HEK293T (cell line): ENCODE data around the gene SLC43A3.

ENCODE experiments used
- CTCF ChIA-PET: fragments of 350-600 bp; formaldehyde crosslinking; extraction: SDS; loops from one replicate; lab custom pipeline; 2021; ENCODE audit warnings: antibody characterized with exemption, inconsistent platforms; lab: Yijun Ruan, JAX
- POLR2A ChIA-PET: fragments of 350-600 bp; formaldehyde crosslinking; extraction: SDS; loops from one replicate; lab custom pipeline; 2020; ENCODE audit warnings: antibody characterized with exemption, inconsistent platforms; lab: Yijun Ruan, JAX
- DNase-seq: peaks from one replicate; pipeline ENCODE4 v3.0.0; 2012; ENCODE audit warnings: mixed read lengths; ENCODE audit errors: extremely low spot score
- ARNT ChIP-seq: fragments of 450-650 bp; IDR thresholded peaks from 2 replicates; pipeline ENCODE4 v1.6.1; 2017; ENCODE audit warnings: mild to moderate bottlenecking
- BHLHE40 ChIP-seq: fragments of 450-650 bp; IDR thresholded peaks from 2 replicates; pipeline ENCODE4 v1.6.1; 2016; ENCODE audit warnings: mild to moderate bottlenecking, moderate library complexity, borderline replicate concordance
- CTBP1 ChIP-seq: fragments of 450-650 bp; IDR thresholded peaks from 2 replicates; pipeline ENCODE4 v1.6.1; 2016; ENCODE audit warnings: borderline replicate concordance
- ELF4 ChIP-seq: fragments of 450-650 bp; IDR thresholded peaks from 2 replicates; pipeline ENCODE4 v1.6.1; 2017; ENCODE audit warnings: antibody characterized with exemption
- FOXA1 ChIP-seq: fragments of 450-650 bp; IDR thresholded peaks from 2 replicates; pipeline ENCODE4 v1.6.1; 2016; ENCODE audit warnings: mild to moderate bottlenecking
- FOXK2 ChIP-seq: fragments of 450-650 bp; IDR thresholded peaks from 2 replicates; pipeline ENCODE4 v1.6.1; 2016; ENCODE audit warnings: mild to moderate bottlenecking
- FOXM1 ChIP-seq: fragments of 450-650 bp; IDR thresholded peaks from 2 replicates; pipeline ENCODE4 v1.6.1; 2017; ENCODE audit warnings: mild to moderate bottlenecking, borderline replicate concordance
- HDGF ChIP-seq: fragments of 450-650 bp; IDR thresholded peaks from 2 replicates; pipeline ENCODE4 v1.6.1; 2017; ENCODE audit warnings: antibody characterized with exemption, borderline replicate concordance
- L3MBTL2 ChIP-seq: fragments of 450-650 bp; conservative IDR thresholded peaks from 2 replicates; pipeline ENCODE4 v1.6.1; 2016; ENCODE audit warnings: mild to moderate bottlenecking
- LEF1 ChIP-seq: fragments of 450-650 bp; IDR thresholded peaks from 2 replicates; pipeline ENCODE4 v1.6.1; 2017; ENCODE audit warnings: mild to moderate bottlenecking, borderline replicate concordance
- NFRKB ChIP-seq: fragments of 450-650 bp; IDR thresholded peaks from 2 replicates; pipeline ENCODE4 v1.6.1; 2016; ENCODE audit warnings: mild to moderate bottlenecking, moderate library complexity
- SP1 ChIP-seq: fragments of 450-650 bp; IDR thresholded peaks from 2 replicates; pipeline ENCODE4 v1.6.1; 2017
- SUZ12 ChIP-seq: fragments of 450-650 bp; IDR thresholded peaks from 2 replicates; pipeline ENCODE4 v1.6.1; 2016; ENCODE audit warnings: mild to moderate bottlenecking
- TARDBP ChIP-seq: fragments of 450-650 bp; IDR thresholded peaks from 2 replicates; pipeline ENCODE4 v1.6.1; 2016
- ZNF384 ChIP-seq: fragments of 450-650 bp; IDR thresholded peaks from 2 replicates; pipeline ENCODE4 v1.6.1; 2016
- TF ChIP-seq, protein P1 (sequence below): fragments of 450-650 bp; IDR thresholded peaks from 2 replicates; pipeline ENCODE4 v1.6.1; 2016

SLC43A3 gene

DNA sequence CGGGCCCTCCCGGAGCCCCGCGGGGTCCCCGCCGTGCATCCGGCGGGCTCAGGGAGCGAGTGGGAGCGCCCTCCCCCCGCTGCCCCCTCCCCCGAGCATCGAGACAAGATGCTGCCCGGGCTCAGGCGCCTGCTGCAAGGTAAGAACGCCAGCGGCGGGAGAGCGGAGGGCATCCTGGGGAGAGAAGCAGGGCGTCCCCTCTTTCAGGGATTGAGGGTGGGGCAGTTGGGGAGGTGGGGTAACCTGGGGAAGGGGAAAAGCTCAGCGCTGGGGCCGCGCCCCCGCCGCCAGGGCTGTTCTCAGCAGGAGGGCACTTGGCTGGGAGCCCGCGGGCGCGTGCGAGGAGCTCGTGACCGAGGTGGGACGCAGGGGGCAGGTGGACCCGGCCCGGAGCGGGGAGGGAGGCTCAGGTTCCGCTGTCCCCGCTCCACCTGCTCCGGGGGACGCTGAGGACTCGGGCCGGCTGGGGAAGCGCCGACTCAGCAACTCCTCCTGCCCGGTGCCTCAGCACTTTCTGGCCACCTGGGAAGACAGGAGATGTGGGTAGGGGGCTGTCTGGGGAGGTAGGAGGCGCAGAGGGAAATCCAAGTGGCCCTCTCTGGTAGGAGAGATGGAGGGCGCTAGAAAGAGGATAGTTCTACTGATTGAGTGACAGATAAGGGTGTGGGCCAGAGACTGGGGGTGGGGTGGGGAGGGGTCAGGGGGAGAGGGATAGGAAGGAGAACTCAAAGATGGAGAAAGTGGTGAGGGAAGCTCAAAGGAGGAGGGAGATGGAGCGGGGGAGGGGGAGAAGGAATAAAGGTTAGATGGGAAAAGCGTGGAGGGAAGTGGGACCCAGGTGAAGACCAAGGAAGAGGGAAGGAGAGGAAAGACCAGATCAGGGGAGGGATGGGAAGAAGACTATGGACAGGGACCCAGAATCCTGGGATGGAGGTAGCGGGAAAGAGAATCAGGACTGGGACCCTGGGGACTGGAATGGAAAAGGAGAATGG, 34.1 kb upstream of the SLC43A3 start:
- no peak for TF ChIP-seq FOXK2
- TF ChIP-seq CTBP1, result no peak
- no peak for TF ChIP-seq L3MBTL2
- no peak for TF ChIP-seq ELF4
- TF ChIP-seq ZNF384, result no peak
- no peak for TF ChIP-seq TARDBP
- POLR2A ChIA-PET, result interaction anchor here (1.1 kb wide), 2 partner anchors 12 to 70 kb away, joined by 3 to 5 read pairs; partner anchors contain the start of gene TIMM10
- no peak for DNase-seq
- CTCF ChIA-PET, result interaction anchor here (0.5 to 1.8 kb wide), 5 partner anchors 19 to 81 kb away, joined by 3 to 12 read pairs (median 5); no protein-coding TSS in a partner anchor

DNA sequence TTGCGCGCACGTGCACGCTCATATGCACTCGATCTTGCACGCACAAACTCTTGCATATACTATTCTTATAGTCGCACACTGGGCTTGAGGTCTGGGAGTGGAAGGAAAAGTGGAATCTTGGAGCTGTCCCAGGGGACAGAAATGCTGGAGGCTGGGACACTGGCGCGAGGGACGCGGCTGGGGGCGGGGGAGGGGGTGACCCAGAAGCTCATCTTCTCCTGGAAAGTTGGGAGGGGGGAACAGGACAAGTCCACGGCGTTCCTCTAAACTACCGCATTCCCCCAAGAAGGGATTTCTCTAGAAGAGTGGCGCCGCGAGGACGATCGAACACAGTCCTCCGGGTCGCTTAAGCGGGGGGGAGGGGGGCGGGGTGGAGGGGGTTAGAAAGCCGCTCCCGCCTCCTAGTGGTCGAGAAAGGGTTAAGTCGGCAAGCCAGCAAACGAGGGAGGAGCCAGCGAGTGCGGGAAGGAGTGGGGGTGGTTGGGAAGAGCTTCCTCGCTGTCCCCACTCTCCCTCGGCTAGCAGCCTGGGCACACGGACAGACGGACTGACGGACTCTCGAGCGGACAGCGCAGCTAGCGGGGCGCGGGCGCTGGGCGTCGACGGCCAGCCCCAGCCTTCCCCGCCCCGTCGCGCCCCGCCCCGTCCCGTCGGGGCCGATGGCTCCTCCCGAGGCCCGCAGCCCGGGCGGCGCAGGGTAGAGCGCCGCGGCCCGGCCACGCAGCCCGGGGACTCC, 33.3 kb upstream of the SLC43A3 start, which contains the start of gene RTN4RL2:
TSS of gene RTN4RL2 (plus strand) at position 507 of the 736 bp plus-strand sequence. CDS start 338 bp downstream, outside the sequence.
- DNase-seq, result peak; percentile 79
- ChIA-PET POLR2A (interaction anchor here (0.9 to 1.1 kb wide), 3 partner anchors 12 to 71 kb away, joined by 3 to 5 read pairs (median 5); partner anchors contain the start of gene TIMM10), CTCF (interaction anchor here (0.6 to 1.8 kb wide), 6 partner anchors 20 to 112 kb away, joined by 3 to 12 read pairs (median 4); no protein-coding TSS in a partner anchor)
- TF ChIP-seq NFRKB, result no peak
- no peak for TF ChIP-seq FOXM1

DNA sequence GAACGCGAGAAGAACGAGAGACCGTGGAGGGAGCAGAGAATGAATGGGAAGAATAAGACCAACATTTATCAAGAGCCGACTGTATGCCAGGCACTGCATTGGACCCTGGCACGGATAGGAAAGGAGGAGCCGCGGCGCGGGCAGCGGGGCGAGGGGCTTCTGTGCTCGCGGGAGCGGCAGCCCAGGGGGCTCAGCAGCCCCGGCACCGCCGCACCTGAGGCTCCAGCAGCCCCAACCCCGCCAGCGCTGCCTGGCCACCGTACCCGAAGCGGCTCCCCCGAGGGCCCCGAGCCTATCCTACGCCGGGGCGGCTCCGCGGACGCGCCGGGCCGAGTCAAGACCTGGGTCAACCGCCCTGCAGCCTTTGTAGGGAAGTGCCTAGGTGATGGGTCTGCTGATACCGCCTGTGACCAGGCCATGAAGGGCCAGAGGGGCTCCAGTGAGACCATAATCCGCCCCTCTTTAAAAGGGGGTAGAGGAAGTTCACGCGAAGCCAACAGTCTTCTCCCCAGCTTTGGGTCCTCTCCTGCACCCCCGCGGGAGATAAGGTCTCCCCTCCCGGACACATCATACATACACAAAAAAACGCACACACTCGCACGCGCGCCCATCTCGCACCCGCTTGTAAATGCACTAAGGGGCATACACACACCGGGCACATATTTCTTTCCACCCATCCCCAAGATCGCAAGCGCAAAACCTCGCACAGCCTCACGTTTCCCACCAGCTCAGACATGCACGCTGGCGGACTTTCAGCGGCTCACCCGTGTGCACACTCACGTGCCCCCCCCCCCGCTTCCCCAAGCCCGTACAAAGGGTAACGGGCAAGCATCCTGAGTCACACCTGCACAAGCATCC, 32.5 kb upstream of the SLC43A3 start:
- ChIA-PET POLR2A (interaction anchor here (0.9 to 1.1 kb wide), 3 partner anchors 13 to 71 kb away, joined by 3 to 5 read pairs (median 5); partner anchors contain the start of gene TIMM10), CTCF (interaction anchor here (0.6 to 2.8 kb wide), 16 partner anchors 13 to 185 kb away, joined by 3 to 24 read pairs (median 4); no protein-coding TSS in a partner anchor)
- TF ChIP-seq L3MBTL2, result peak; percentile 85
- TF ChIP-seq TARDBP, result no peak
- no peak for DNase-seq

DNA sequence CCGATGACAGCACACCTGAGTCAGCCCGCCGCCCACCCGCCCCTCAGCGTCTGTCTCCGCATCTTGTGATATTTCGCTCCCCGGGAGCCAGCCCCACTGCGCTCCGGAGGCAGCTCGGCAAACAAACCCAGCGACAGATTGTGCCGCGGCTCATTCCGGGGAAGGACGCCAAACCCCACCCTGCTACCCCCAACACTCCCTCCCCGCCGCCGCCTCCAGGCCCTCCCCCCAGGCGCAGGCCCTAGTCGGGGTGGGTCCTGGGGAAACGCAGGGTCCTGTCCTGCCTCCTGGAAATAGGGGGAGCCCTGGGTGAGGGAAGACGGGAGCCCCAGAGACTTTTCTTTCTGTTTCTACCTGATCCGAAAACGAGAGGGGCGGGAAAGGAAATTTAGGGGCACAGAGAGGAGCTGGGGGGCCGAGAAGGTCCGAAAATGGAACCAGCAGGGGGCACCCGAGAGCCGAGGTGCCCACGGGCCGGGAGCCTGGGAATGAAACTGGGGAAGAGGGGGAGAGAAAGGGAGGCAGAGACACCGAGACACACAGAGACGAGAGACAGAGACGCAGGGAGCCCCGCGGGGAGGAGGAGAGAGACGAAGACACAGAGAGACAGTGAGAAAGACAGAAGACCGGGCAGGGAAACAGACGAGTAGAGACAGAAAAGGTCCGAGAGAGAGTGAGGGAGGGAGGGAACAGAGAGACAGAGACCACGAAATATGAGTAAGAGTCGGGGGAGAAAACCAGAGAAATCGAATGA, 31.7 kb upstream of the SLC43A3 start:
- TF ChIP-seq FOXK2 (no peak), HDGF (no peak), SUZ12 (no peak), FOXM1 (no peak), L3MBTL2 (no peak), ZNF384 (no peak), BHLHE40 (no peak), ELF4 (no peak), LEF1 (no peak), NFRKB (no peak), SP1 (no peak)
- TF ChIP-seq, protein P1, sequence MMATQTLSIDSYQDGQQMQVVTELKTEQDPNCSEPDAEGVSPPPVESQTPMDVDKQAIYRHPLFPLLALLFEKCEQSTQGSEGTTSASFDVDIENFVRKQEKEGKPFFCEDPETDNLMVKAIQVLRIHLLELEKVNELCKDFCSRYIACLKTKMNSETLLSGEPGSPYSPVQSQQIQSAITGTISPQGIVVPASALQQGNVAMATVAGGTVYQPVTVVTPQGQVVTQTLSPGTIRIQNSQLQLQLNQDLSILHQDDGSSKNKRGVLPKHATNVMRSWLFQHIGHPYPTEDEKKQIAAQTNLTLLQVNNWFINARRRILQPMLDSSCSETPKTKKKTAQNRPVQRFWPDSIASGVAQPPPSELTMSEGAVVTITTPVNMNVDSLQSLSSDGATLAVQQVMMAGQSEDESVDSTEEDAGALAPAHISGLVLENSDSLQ, result no peak
- DNase-seq, result peak; percentile 64
- POLR2A ChIA-PET, result interaction anchor here (1.2 kb wide), 1 partner anchor 25 kb away, joined by 6 read pairs; no protein-coding TSS in a partner anchor
- CTCF ChIA-PET, result interaction anchor here (0.6 to 2.8 kb wide), 16 partner anchors 12 to 185 kb away, joined by 3 to 24 read pairs (median 4); partner anchors contain the start of gene UBE2L6

DNA sequence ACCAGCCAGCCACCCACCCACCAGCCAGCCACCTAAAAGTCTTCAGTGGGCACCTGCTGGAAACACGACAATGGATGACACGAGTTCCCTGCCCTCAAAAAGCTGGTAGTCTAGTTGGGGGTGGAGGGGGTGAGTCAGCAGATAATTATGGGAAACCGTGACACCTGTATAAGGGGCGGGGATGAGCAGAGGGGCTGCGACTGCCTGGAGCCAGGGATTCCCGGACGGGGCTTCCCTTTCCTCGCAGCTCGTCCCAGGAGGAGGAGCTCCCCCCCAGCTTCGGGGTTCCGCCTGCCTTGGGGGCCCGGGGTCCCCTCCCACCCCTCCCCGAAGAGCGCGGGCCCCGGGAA, 31.1 kb upstream of the SLC43A3 start:
- DNase-seq, result no peak
- ChIA-PET POLR2A (interaction anchor here (1.0 to 1.2 kb wide), 2 partner anchors 25 to 68 kb away, joined by 3 to 6 read pairs; no protein-coding TSS in a partner anchor), CTCF (interaction anchor here (0.5 to 2.8 kb wide), 16 partner anchors 8 to 186 kb away, joined by 3 to 24 read pairs (median 4); partner anchors contain the start of gene UBE2L6)
- TF ChIP-seq ELF4 (no peak), ARNT (no peak), SUZ12 (no peak), HDGF (no peak), FOXA1 (no peak), CTBP1 (no peak), FOXM1 (no peak), L3MBTL2 (no peak), BHLHE40 (no peak), SP1 (no peak), LEF1 (no peak), ZNF384 (no peak), FOXK2 (no peak), NFRKB (no peak), TARDBP (no peak)
- TF ChIP-seq, protein P1, result no peak
